Thyroid gland (tissue), 4 donors: ENCODE measurements around the gene TRIP4.
"Not testable (repeated sequence)": the region's sequence is repeated elsewhere in the genome, so short reads cannot be mapped to it uniquely, and the experiment has no call there.

ENCODE experiments used
- POLR2A ChIP-seq, 2 donors: fragments of 450-650 bp; IDR thresholded peaks; one replicate each; pipeline ENCODE4 v1.6.1; 2017; ENCODE audit warnings: antibody characterized with exemption in 2 of 2, mild to moderate bottlenecking in 2 of 2, moderate library complexity in 1 of 2
- TF ChIP-seq, protein P1 (sequence below), 6 experiments: fragments of 200-600 bp in 3 of 6; fragments of 450-650 bp in 3 of 6; sonication (generic) in 3 of 6; IDR thresholded peaks; one replicate each; pipeline ENCODE4 v1.5.1; 2016 to 2019; ENCODE audit warnings: antibody characterized with exemption in 6 of 6, mild to moderate bottlenecking in 2 of 6, inconsistent platforms in 1 of 6, moderate library complexity in 1 of 6

DNA sequence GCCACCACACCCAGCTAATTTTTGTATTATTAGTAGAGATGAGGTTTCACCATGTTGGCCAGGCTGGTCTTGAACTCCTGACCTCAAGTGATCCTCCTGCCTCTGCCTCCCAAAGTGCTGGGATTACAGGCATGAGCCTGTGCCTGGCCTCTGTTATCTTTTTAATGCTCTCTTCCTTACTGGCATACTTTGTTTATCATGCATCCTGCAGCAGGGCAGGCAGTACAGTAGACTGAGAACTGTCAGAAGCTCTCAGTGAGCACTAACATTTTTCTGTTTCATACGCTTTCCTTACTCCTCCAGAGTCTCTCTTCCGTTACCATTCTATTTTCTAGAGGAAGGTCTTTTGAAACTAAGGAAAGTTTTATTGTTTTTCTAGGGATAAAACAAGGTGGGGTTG, 108.3 kb downstream of the TRIP4 start:
- not testable (repeated sequence) for TF ChIP-seq POLR2A (IDR thresholded peaks at IDR 0.05)
- TF ChIP-seq, protein P1, sequence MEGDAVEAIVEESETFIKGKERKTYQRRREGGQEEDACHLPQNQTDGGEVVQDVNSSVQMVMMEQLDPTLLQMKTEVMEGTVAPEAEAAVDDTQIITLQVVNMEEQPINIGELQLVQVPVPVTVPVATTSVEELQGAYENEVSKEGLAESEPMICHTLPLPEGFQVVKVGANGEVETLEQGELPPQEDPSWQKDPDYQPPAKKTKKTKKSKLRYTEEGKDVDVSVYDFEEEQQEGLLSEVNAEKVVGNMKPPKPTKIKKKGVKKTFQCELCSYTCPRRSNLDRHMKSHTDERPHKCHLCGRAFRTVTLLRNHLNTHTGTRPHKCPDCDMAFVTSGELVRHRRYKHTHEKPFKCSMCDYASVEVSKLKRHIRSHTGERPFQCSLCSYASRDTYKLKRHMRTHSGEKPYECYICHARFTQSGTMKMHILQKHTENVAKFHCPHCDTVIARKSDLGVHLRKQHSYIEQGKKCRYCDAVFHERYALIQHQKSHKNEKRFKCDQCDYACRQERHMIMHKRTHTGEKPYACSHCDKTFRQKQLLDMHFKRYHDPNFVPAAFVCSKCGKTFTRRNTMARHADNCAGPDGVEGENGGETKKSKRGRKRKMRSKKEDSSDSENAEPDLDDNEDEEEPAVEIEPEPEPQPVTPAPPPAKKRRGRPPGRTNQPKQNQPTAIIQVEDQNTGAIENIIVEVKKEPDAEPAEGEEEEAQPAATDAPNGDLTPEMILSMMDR (IDR thresholded peaks at IDR 0.05) = not testable (repeated sequence)
